Testis (tissue), 3 donors: ENCODE data around the gene BRAP. TPM values are rescaled to one million over a fixed set of nuclear protein-coding genes. Genes with fewer than 3 reads are reported as not detected.
"Not testable (repeated sequence)": the region's sequence is repeated elsewhere in the genome, so short reads cannot be mapped to it uniquely, and the experiment has no call there.

Source experiments
- DNase-seq: peaks from one replicate; pipeline ENCODE4 v3.0.0-alpha.2; 2019
- H3K27ac ChIP-seq, 2 donors: fragments of 200-600 bp; sonication (generic); one replicate each; pipeline ENCODE4 v1.5.1; 2019
- H3K27me3 ChIP-seq: fragments of 200-600 bp; sonication (generic); one replicate; pipeline ENCODE4 v1.5.1; 2019
- H3K36me3 ChIP-seq: fragments of 200-600 bp; sonication (generic); one replicate; pipeline ENCODE4 v1.5.1; 2017; ENCODE audit warnings: low read depth; ENCODE audit errors: missing control alignments
- H3K4me1 ChIP-seq: fragments of 200-600 bp; sonication (generic); one replicate; pipeline ENCODE4 v1.5.1; 2019
- H3K4me3 ChIP-seq, 2 donors: fragments of 200-600 bp; sonication (generic); one replicate each; pipeline ENCODE4 v1.5.1; 2017 to 2019
- H3K9me3 ChIP-seq: fragments of 200-600 bp; sonication (generic); one replicate; pipeline ENCODE4 v1.5.1; 2017
- POLR2A ChIP-seq: fragments of 450-650 bp; IDR thresholded peaks from one replicate; pipeline ENCODE4 v1.6.1; 2017; ENCODE audit warnings: antibody characterized with exemption, mild to moderate bottlenecking, moderate library complexity
- WGBS, 2 donors: methylation state at CpG; one replicate each; pipeline ENCODE4 v1.1.5; 2018; 5-methylcytosine and 5-hydroxymethylcytosine counted together
- intact Hi-C: fragments of 100-400 bp; cut with DNase I; formaldehyde crosslinking; loops from one replicate; pipeline ENCODE4 v1.15.1; 2023; ENCODE audit warnings: low total_unique reads
- polyA plus RNA-seq: library from polyadenylated mRNA; stranded (reverse); fragments of 350-450 nt; fragmentation: Illumina TruSeq; extraction: RNeasy Lipid Tissue Mini Kit (QIAGEN cat#74804); gene quantifications from one replicate; pipeline ENCODE4 v1.2.3, GENCODE V29; 2014; ENCODE audit warnings: low read depth, low replicate concordance; ENCODE audit not compliant: insufficient read depth
- total RNA-seq, 2 donors: library from RNA; depleted of rRNA; stranded (reverse); fragments of >200 nt; gene quantifications; one replicate each; pipeline ENCODE4 v1.2.3, GENCODE V29; 2016
- TF ChIP-seq, protein P1 (sequence below), 3 experiments: fragments of 450-650 bp in 2 of 3; fragments of 200-600 bp in 1 of 3; sonication (generic) in 1 of 3; IDR thresholded peaks; one replicate each; pipeline ENCODE4 v1.5.1; 2016 to 2019; ENCODE audit warnings: antibody characterized with exemption in 3 of 3, mild to moderate bottlenecking in 2 of 3, moderate library complexity in 1 of 3

Gene BRAP
- total and polyA plus RNA-seq, 3 donors from 2014 or later, result 71.4 to 167 (median 99.1) TPM

GRCh38 chr12:111728795-111729194 lies 43.0 kb upstream of the BRAP start:
- Histone ChIP-seq H3K4me1 (no peaks in the 10 kb centered on the region), H3K27ac (no peak overlapping the region), H3K4me3 (no peak overlapping the region), H3K36me3 (no peaks in the 10 kb centered on the region), H3K27me3 (no peaks in the 10 kb centered on the region), H3K9me3 (no peaks in the 10 kb centered on the region)
- DNase-seq, result no peak
- no peak for TF ChIP-seq POLR2A
- TF ChIP-seq, protein P1, sequence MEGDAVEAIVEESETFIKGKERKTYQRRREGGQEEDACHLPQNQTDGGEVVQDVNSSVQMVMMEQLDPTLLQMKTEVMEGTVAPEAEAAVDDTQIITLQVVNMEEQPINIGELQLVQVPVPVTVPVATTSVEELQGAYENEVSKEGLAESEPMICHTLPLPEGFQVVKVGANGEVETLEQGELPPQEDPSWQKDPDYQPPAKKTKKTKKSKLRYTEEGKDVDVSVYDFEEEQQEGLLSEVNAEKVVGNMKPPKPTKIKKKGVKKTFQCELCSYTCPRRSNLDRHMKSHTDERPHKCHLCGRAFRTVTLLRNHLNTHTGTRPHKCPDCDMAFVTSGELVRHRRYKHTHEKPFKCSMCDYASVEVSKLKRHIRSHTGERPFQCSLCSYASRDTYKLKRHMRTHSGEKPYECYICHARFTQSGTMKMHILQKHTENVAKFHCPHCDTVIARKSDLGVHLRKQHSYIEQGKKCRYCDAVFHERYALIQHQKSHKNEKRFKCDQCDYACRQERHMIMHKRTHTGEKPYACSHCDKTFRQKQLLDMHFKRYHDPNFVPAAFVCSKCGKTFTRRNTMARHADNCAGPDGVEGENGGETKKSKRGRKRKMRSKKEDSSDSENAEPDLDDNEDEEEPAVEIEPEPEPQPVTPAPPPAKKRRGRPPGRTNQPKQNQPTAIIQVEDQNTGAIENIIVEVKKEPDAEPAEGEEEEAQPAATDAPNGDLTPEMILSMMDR (IDR thresholded peaks at IDR 0.05), result no peak
- 94 to 96% methylated on average over 2 of the region's 2 CpGs for WGBS, 2 donors
- intact Hi-C loops, result no loop called here

DNA sequence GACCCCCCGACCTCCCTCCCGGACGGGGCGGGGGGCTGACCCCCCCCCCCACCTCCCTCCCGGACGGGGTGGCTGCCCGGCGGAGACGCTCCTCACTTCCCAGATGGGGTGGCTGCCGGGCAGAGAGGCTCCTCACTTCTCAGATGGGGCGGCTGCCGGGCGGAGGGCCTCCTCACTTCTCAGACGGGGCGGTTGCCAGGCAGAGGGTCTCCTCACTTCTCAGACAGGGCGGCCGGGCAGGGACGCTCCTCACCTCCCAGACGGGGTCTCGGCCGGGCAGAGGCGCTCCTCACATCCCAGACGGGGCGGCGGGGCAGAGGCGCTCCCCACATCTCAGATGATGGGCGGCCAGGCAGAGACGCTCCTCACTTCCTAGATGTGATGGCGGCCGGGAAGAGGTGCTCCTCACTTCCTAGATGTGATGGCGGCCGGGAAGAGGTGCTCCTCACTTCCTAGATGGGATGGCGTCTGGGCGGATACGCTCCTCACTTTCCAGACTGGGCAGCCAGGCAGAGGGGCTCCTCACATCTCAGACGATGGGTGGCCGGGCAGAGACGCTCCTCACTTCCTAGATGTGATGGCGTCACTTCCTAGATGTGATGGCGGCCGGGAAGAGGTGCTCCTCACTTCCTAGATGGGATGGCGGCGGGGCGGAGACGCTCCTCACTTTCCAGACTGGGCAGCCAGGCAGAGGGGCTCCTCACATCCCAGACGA lies 38.0 kb upstream of the BRAP start:
- H3K36me3 ChIP-seq, H3K9me3 ChIP-seq, H3K27me3 ChIP-seq, H3K4me1 ChIP-seq, DNase-seq, intact Hi-C loops, H3K4me3 ChIP-seq, H3K27ac ChIP-seq: not testable (repeated sequence)
- 80 to 96% methylated on average over 1 to 36 of the region's 46 CpGs for WGBS, 2 donors

DNA sequence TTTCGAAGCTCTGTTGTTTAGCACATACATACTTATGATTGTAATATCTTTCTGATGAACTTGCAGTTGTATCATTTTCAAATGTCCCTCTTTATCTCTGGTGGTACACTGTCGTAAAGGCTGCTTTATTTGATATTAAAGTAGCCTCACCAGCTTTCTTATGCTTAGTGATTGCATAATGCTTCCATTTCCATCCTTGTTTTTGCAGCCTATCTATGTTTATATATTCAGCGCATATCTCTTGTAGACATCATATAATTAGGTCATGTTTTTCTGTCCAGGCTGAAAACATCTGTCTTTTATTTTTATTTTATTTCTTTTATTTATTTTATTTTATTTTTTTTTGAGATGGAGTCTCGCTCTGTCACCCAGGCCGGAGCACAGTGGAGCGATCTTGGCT lies 34.7 kb upstream of the BRAP start:
- Histone ChIP-seq H3K4me3 (no peak overlapping the region), H3K4me1 (no peaks in the 10 kb centered on the region), H3K27ac (no peak overlapping the region), H3K27me3 (no peaks in the 10 kb centered on the region), H3K9me3 (no peaks in the 10 kb centered on the region), H3K36me3 (no peaks in the 10 kb centered on the region)
- WGBS, 2 donors, result 91 to 95% methylated on average over 6 of the region's 6 CpGs
- no peak for TF ChIP-seq POLR2A
- TF ChIP-seq, protein P1 (IDR thresholded peaks at IDR 0.05), result no peak
- intact Hi-C loops, result no loop called here
- DNase-seq, result no peak

- H3K4me3 ChIP-seq, H3K36me3 ChIP-seq, DNase-seq, H3K4me1 ChIP-seq, H3K27me3 ChIP-seq, H3K27ac ChIP-seq, intact Hi-C loops, H3K9me3 ChIP-seq: not testable (repeated sequence)
- 87 to 96% methylated on average over 10 of the region's 10 CpGs for WGBS, 2 donors
Observed at GRCh38 chr12:111719316-111719715, 33.6 kb upstream of the BRAP start.

GRCh38 chr12:111715279-111715678 lies 29.5 kb upstream of the BRAP start:
- H3K27me3 ChIP-seq, result no peaks in the 10 kb centered on the region
- no peaks in the 10 kb centered on the region for H3K36me3 ChIP-seq
- TF ChIP-seq, protein P1 (IDR thresholded peaks at IDR 0.05), result no peak
- no peak for TF ChIP-seq POLR2A
- H3K4me1 ChIP-seq, result no peaks in the 10 kb centered on the region
- DNase-seq, result no peak
- intact Hi-C loops, result no loop called here
- no peak overlapping the region for H3K4me3 ChIP-seq
- no peaks in the 10 kb centered on the region for H3K9me3 ChIP-seq
- WGBS, 2 donors, result 85 to 86% methylated on average over 4 of the region's 4 CpGs
- H3K27ac ChIP-seq, result no peak overlapping the region

DNA sequence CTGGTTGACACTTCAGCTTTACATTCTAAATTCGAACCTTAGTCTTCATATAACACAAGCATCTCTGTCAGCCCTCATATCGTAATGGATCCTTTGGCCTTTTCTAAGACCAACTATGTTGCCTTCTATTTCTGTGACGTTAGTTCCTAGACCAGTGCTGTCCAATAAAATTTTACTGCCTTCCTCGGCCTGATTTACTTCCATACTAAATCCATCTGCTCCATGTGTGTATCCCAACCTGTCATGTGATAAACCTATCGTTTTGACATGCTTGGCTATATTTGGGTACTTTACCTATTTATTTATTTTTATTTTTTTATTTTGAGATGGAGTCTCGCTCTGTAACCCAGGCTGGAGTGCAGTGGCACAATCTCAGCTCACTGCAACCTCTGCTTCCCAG lies 20.4 kb upstream of the BRAP start:
- no peak for TF ChIP-seq POLR2A
- TF ChIP-seq, protein P1 (IDR thresholded peaks at IDR 0.05), result no peak
- no peak for DNase-seq
- H3K36me3 ChIP-seq, result no peaks in the 10 kb centered on the region
- intact Hi-C loops, result no loop called here
- H3K4me3 ChIP-seq, result no peak overlapping the region
- 88 to 91% methylated on average over 6 of the region's 6 CpGs for WGBS, 2 donors
- no peaks in the 10 kb centered on the region for H3K4me1 ChIP-seq
- H3K27ac ChIP-seq, result no peak overlapping the region
- H3K27me3 ChIP-seq, result no peaks in the 10 kb centered on the region
- H3K9me3 ChIP-seq, result no peaks in the 10 kb centered on the region
